OCI-LY3 (cell line): ENCODE results near the gene ATP8A2.

Source experiments
- CTCF ChIP-seq: fragments of 200-600, 300-600 bp; sonication (generic); IDR thresholded peaks from 2 replicates; pipeline ENCODE4 v1.5.1; 2014; ENCODE audit warnings: antibody characterized with exemption, low read length, low read depth
- EZH2phosphoT487 ChIP-seq: fragments of 200-600 bp; shearing (Covaris generic); IDR thresholded peaks from 2 replicates; pipeline ENCODE4 v1.6.1; 2018; ENCODE audit warnings: antibody characterized with exemption, mixed run types, low read depth

GRCh38 chr13:26015271-26016125 lies 643.7 kb downstream of the ATP8A2 start:
- TF ChIP-seq CTCF, result no peak
- no peak for TF ChIP-seq EZH2phosphoT487
